GOT3 (cell line): ENCODE measurements around the gene FDPS.
"Not testable (repeated sequence)": the region's sequence is repeated elsewhere in the genome, so short reads cannot be mapped to it uniquely, and the experiment has no call there.

ENCODE experiments used
- DNase-seq: peaks from one replicate; lab custom pipeline; 2025; ENCODE audit warnings: mixed read lengths; lab: John Stamatoyannopoulos, UW

Gene FDPS

GRCh38 chr1:155285631-155286044 is 23.0 kb upstream of the FDPS start:
- no peak for DNase-seq

GRCh38 chr1:155286544-155286943 is 22.1 kb upstream of the FDPS start:
- DNase-seq, result no peak

- no peak for DNase-seq
Measured at GRCh38 chr1:155287987-155288543, 20.6 kb upstream of the FDPS start.

GRCh38 chr1:155291006-155291405 is 17.7 kb upstream of the FDPS start:
- not testable (repeated sequence) for DNase-seq

GRCh38 chr1:155293086-155293749 is 15.4 kb upstream of the FDPS start:
- no peak for DNase-seq

- DNase-seq, result no peak
Measured at GRCh38 chr1:155294520-155295182, 14.0 kb upstream of the FDPS start.

GRCh38 chr1:155295183-155295941 is 13.3 kb upstream of the FDPS start:
- DNase-seq, result no peak

GRCh38 chr1:155295942-155296267 is 12.8 kb upstream of the FDPS start:
- no peak for DNase-seq

- no peak for DNase-seq
Measured at GRCh38 chr1:155296661-155297060, 12.0 kb upstream of the FDPS start.

- DNase-seq, result no peak
Measured at GRCh38 chr1:155297384-155297783, 11.3 kb upstream of the FDPS start.

GRCh38 chr1:155300024-155300423 is 8.6 kb upstream of the FDPS start:
- DNase-seq, result no peak

- DNase-seq, result no peak
Measured at GRCh38 chr1:155300553-155301329, 7.9 kb upstream of the FDPS start.

GRCh38 chr1:155301342-155301841 is 7.3 kb upstream of the FDPS start, which contains the start of gene PKLR:
Gene PKLR, minus strand, starts transcription at chr1:155301438. Its CDS starts 43 bp downstream, at chr1:155301395.
- DNase-seq, result no peak

- DNase-seq, result no peak
Measured at GRCh38 chr1:155304558-155305063, 4.1 kb upstream of the FDPS start.

GRCh38 chr1:155305881-155306391 is 2.7 kb upstream of the FDPS start:
- no peak for DNase-seq

- DNase-seq, result no peak
Measured at GRCh38 chr1:155307247-155307740, 1.4 kb upstream of the FDPS start.

- DNase-seq, result no peak
Measured at GRCh38 chr1:155309423-155310021, 856 bp downstream of the FDPS start.

GRCh38 chr1:155313261-155313660 is 4.6 kb downstream of the FDPS start:
- no peak for DNase-seq

GRCh38 chr1:155316922-155317321 is 8.3 kb downstream of the FDPS start:
- no peak for DNase-seq

- DNase-seq, result no peak
Measured at GRCh38 chr1:155318082-155318481, 9.4 kb downstream of the FDPS start.

- DNase-seq, result no peak
Measured at GRCh38 chr1:155319536-155319935, 10.9 kb downstream of the FDPS start.
